SK-N-SH (cell line): ENCODE measurements around the gene TRUB2. TPM values are rescaled to one million over a fixed set of nuclear protein-coding genes. Genes with fewer than 3 reads are reported as not detected.

Experiments
- CTCF ChIA-PET: fragments of 300-600, 350-600 bp; formaldehyde crosslinking; extraction: SDS; loops from one replicate; lab custom pipeline; 2021; lab: Yijun Ruan, JAX
- POLR2A ChIA-PET: fragments of 350-600 bp; sonication (Branson Sonifier 250); formaldehyde crosslinking; extraction: SDS; loops from one replicate; lab custom pipeline; 2020; ENCODE audit warnings: antibody characterized with exemption, inconsistent platforms; lab: Yijun Ruan, JAX
- DNase-seq: peaks from one replicate; pipeline ENCODE4 v3.0.0; 2012
- H2AFZ ChIP-seq: fragments of 200-600 bp; sonication (generic); 2 replicates; pipeline ENCODE4 v1.8.1; 2016; ENCODE audit warnings: antibody characterized with exemption, mild to moderate bottlenecking, low read depth
- H3F3A ChIP-seq: fragments of 200-600 bp; sonication (generic); replicated peaks from 2 replicates; pipeline ENCODE3; 2016; ENCODE audit warnings: antibody characterized with exemption, mild to moderate bottlenecking; ENCODE audit not compliant: insufficient read depth
- H3K27ac ChIP-seq, 2 experiments: fragments of 200-500 bp in 1 of 2; fragments of 200-600 bp in 1 of 2; sonication (Bioruptor generic) in 1 of 2; sonication (generic), shearing (Covaris generic) in 1 of 2; 2 replicates each; pipeline versions ENCODE4 v1.5.1 to v1.6.1; 2014 to 2016; ENCODE audit warnings: low read depth in 2 of 2, inconsistent platforms in 1 of 2, low read length in 1 of 2, mild to moderate bottlenecking in 1 of 2, mixed read lengths in 1 of 2
- H3K27me3 ChIP-seq: fragments of 200-600 bp; sonication (generic), shearing (Covaris generic); 2 replicates; pipeline ENCODE4 v1.6.1; 2016; ENCODE audit warnings: mixed run types; ENCODE audit not compliant: insufficient read depth
- H3K36me3 ChIP-seq, 2 experiments: fragments of 200-500 bp in 1 of 2; fragments of 200-600 bp in 1 of 2; sonication (Bioruptor generic) in 1 of 2; sonication (generic) in 1 of 2; replicated peaks in 1 of 2; 2 replicates each; pipeline versions ENCODE3 to v1.5.1; 2014 to 2016; ENCODE audit warnings: low read length in 1 of 2, mild to moderate bottlenecking in 1 of 2; ENCODE audit not compliant: insufficient read depth in 2 of 2, control insufficient read depth in 1 of 2
- H3K4me1 ChIP-seq, 2 experiments: fragments of 200-500 bp in 1 of 2; fragments of 200-600 bp in 1 of 2; sonication (Bioruptor generic) in 1 of 2; sonication (generic), shearing (Covaris generic) in 1 of 2; 2 replicates each; pipeline versions ENCODE4 v1.5.1 to v1.6.1; 2014 to 2016; ENCODE audit warnings: low read depth in 1 of 2, low read length in 1 of 2, mixed run types in 1 of 2; ENCODE audit not compliant: insufficient read depth in 2 of 2, control insufficient read depth in 1 of 2
- H3K4me2 ChIP-seq: fragments of 200-600 bp; sonication (generic), shearing (Covaris generic); 2 replicates; pipeline ENCODE4 v1.6.1; 2017; ENCODE audit warnings: mixed run types
- H3K4me3 ChIP-seq, 2 experiments: fragments of 200-500 bp in 1 of 2; fragments of 200-600 bp in 1 of 2; sonication (Bioruptor generic) in 1 of 2; sonication (generic), shearing (Covaris generic) in 1 of 2; 2 replicates each; pipeline versions ENCODE4 v1.5.1 to v1.8.1; 2014 to 2016; ENCODE audit warnings: low read depth in 2 of 2, inconsistent platforms in 1 of 2, low read length in 1 of 2, mild to moderate bottlenecking in 1 of 2, mixed read lengths in 1 of 2, moderate library complexity in 1 of 2
- H3K79me2 ChIP-seq: fragments of 200-600 bp; sonication (generic); 2 replicates; pipeline ENCODE4 v1.8.1; 2017; ENCODE audit warnings: mild to moderate bottlenecking; ENCODE audit not compliant: insufficient read depth
- H3K9ac ChIP-seq: fragments of 200-600 bp; sonication (generic); 2 replicates; pipeline ENCODE4 v1.6.1; 2017; ENCODE audit warnings: mixed run types
- H3K9me2 ChIP-seq: fragments of 200-600 bp; sonication (generic); 2 replicates; pipeline ENCODE4 v1.6.1; 2017; ENCODE audit warnings: mixed run types
- H3K9me3 ChIP-seq: fragments of 200-600 bp; sonication (generic); 2 replicates; pipeline ENCODE4 v1.6.1; 2017; ENCODE audit warnings: mixed run types, mild to moderate bottlenecking, moderate library complexity
- H4K20me1 ChIP-seq: fragments of 200-600 bp; sonication (generic); 2 replicates; pipeline ENCODE4 v1.6.1; 2017; ENCODE audit warnings: mild to moderate bottlenecking, mixed run types; ENCODE audit not compliant: insufficient read depth
- EP300 ChIP-seq, 2 experiments: IDR thresholded peaks; 2 replicates each; pipeline versions ENCODE4 v1.4.0 to v1.6.1; 2012; ENCODE audit warnings: borderline replicate concordance in 1 of 2, low read depth in 1 of 2, low read length in 1 of 2
- FOXM1 ChIP-seq: IDR thresholded peaks from 2 replicates; pipeline ENCODE4 v1.4.0; 2012; ENCODE audit warnings: low read depth, mild to moderate bottlenecking
- GATA2 ChIP-seq: sonication (generic); formaldehyde crosslinking; IDR thresholded peaks from 2 replicates; pipeline ENCODE4 v1.5.0; 2020; ENCODE audit warnings: mild to moderate bottlenecking, missing genetic modification reagents
- NFIC ChIP-seq: IDR thresholded peaks from 2 replicates; pipeline ENCODE4 v1.4.0; 2012; ENCODE audit warnings: borderline replicate concordance
- TEAD4 ChIP-seq: IDR thresholded peaks from 2 replicates; pipeline ENCODE4 v1.4.0; 2012; ENCODE audit warnings: mild to moderate bottlenecking, borderline replicate concordance; ENCODE audit not compliant: insufficient read depth
- ZBTB33 ChIP-seq: IDR thresholded peaks from 2 replicates; pipeline ENCODE4 v1.4.0; 2012; ENCODE audit warnings: low read depth, borderline replicate concordance
- WGBS: methylation state at CpG from one replicate; pipeline ENCODE4 v1.1.6; 2017; ENCODE audit warnings: low lambda C conversion rate; 5-methylcytosine and 5-hydroxymethylcytosine counted together
- polyA plus RNA-seq, 3 experiments: library from polyadenylated mRNA; depleted of rRNA; stranded (reverse); fragments of >200 nt; gene quantifications; 2 replicates each; pipeline ENCODE4 v1.2.3, GENCODE V29; 2012
- TF ChIP-seq, protein P1 (sequence below): IDR thresholded peaks from 2 replicates; pipeline ENCODE4; 2012
- TF ChIP-seq, protein P2 (sequence below): fragments of 150-350 bp; IDR thresholded peaks from 2 replicates; pipeline ENCODE4 v1.6.1; 2016; ENCODE audit warnings: mild to moderate bottlenecking, low read depth, low read length
- TF ChIP-seq, protein P3 (sequence below): IDR thresholded peaks from 2 replicates; pipeline ENCODE4 v1.4.0; 2012; ENCODE audit warnings: low read depth, borderline replicate concordance

TRUB2 gene
- polyA plus RNA-seq, 1 of the 3 experiments (the other 2 are of a cell fraction): 18.8 TPM

DNA sequence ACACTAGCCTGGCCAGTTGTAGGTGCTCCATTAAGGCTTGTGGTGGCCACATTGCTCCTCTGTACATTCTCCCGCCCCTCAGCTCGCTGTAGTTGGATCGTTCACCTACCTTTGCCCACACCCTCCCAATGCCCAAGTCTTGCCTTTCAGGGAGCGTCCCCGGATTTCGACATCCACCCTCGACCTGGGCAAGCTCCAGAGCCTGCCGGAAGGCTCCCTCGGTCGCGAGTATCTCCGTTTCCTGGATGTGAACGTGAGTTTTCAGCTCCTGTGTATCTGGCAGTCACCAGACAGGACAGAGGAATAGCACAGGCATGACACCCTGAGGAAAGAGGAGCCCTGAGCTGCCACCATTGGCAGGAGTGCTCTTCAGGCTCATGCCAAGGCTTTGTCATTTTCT is 3.4 kb upstream of the TRUB2 start:
- H3K4me3 ChIP-seq: no peak overlapping the region
- TF ChIP-seq, protein P1, sequence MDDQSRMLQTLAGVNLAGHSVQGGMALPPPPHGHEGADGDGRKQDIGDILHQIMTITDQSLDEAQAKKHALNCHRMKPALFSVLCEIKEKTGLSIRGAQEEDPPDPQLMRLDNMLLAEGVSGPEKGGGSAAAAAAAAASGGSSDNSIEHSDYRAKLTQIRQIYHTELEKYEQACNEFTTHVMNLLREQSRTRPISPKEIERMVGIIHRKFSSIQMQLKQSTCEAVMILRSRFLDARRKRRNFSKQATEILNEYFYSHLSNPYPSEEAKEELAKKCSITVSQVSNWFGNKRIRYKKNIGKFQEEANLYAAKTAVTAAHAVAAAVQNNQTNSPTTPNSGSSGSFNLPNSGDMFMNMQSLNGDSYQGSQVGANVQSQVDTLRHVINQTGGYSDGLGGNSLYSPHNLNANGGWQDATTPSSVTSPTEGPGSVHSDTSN: no peak
- TF ChIP-seq, protein P2, sequence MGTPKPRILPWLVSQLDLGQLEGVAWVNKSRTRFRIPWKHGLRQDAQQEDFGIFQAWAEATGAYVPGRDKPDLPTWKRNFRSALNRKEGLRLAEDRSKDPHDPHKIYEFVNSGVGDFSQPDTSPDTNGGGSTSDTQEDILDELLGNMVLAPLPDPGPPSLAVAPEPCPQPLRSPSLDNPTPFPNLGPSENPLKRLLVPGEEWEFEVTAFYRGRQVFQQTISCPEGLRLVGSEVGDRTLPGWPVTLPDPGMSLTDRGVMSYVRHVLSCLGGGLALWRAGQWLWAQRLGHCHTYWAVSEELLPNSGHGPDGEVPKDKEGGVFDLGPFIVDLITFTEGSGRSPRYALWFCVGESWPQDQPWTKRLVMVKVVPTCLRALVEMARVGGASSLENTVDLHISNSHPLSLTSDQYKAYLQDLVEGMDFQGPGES: no peak
- TF ChIP-seq FOXM1 (no peak), ZBTB33 (no peak)
- TF ChIP-seq, protein P3, sequence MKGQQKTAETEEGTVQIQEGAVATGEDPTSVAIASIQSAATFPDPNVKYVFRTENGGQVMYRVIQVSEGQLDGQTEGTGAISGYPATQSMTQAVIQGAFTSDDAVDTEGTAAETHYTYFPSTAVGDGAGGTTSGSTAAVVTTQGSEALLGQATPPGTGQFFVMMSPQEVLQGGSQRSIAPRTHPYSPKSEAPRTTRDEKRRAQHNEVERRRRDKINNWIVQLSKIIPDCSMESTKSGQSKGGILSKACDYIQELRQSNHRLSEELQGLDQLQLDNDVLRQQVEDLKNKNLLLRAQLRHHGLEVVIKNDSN: no peak
- H3K9ac ChIP-seq: no peak overlapping the region
- DNase-seq: no peak
- 0 out of 2 replicates have a peak, but pooled peaks cover 4% of the 10 kb centered on the region for H4K20me1 ChIP-seq
- no peaks in the 10 kb centered on the region for H3F3A ChIP-seq
- CTCF ChIA-PET: interaction anchor here (0.9 kb wide), 1 partner anchor 11 kb away, joined by 3 read pairs; no protein-coding TSS in a partner anchor
- no peaks in the 10 kb centered on the region for H3K9me3 ChIP-seq
- peaks cover 11% of the 10 kb centered on the region in 2 experiments; a peak in 3 of 4 replicates for H3K4me1 ChIP-seq
- no peak overlapping the region for H3K4me2 ChIP-seq
- H3K27ac ChIP-seq: no peak overlapping the region
- H3K27me3 ChIP-seq: no peaks in the 10 kb centered on the region
- 89% methylated on average over 13 of the region's 13 CpGs for WGBS
- H3K79me2 ChIP-seq: peaks cover 52% of the 10 kb centered on the region
- POLR2A ChIA-PET: no interaction called here
- H2AFZ ChIP-seq: no peak overlapping the region
- H3K9me2 ChIP-seq: no peaks in the 10 kb centered on the region
- H3K36me3 ChIP-seq: peaks cover 14 to 17% of the 10 kb centered on the region in 2 experiments

- Histone ChIP-seq H3K4me2 (peak overlapping the region; percentile 99; the same call in 1 of the 2 replicates), H2AFZ (no peak overlapping the region), H3K9ac (peak overlapping the region; percentile 75; the same call in 1 of the 2 replicates), H3K4me1 (peaks cover 11% of the 10 kb centered on the region in 2 experiments; a peak in 3 of 4 replicates), H3K9me3 (no peaks in the 10 kb centered on the region), H3F3A (no peaks in the 10 kb centered on the region), H3K79me2 (peaks cover 54% of the 10 kb centered on the region), H3K4me3 (peak overlapping the region in 1 of 2 experiments; percentile 96; a peak in 1 of 4 replicates), H3K27ac (no peak overlapping the region), H3K9me2 (no peaks in the 10 kb centered on the region), H3K36me3 (peaks cover 17 to 20% of the 10 kb centered on the region in 2 experiments), H3K27me3 (no peaks in the 10 kb centered on the region), H4K20me1 (0 out of 2 replicates have a peak, but pooled peaks cover 4% of the 10 kb centered on the region)
- POLR2A ChIA-PET: interaction anchor here (0.8 kb wide), 1 partner anchor 9 kb away, joined by 3 read pairs; no protein-coding TSS in a partner anchor
- TF ChIP-seq NFIC (no peak), TEAD4 (no peak), GATA2 (CRISPR knock-in tag) (no peak), EP300 (IDR thresholded peaks at IDR 0.05; ENCODE audit: borderline replicate concordance in 1 of 2, low read depth in 1 of 2, low read length in 1 of 2) (no peak)
- TF ChIP-seq, protein P3: no peak
- 100% methylated on average over 1 of the region's 1 CpG for WGBS
- no peak for DNase-seq
- CTCF ChIA-PET: interaction anchor here (1.2 kb wide), 1 partner anchor 17 kb away, joined by 8 read pairs; no protein-coding TSS in a partner anchor
Measured at GRCh38 chr9:128324401-128324800, 2.2 kb upstream of the TRUB2 start.
